ENCODE measurements around the gene FAM117B.

DNA sequence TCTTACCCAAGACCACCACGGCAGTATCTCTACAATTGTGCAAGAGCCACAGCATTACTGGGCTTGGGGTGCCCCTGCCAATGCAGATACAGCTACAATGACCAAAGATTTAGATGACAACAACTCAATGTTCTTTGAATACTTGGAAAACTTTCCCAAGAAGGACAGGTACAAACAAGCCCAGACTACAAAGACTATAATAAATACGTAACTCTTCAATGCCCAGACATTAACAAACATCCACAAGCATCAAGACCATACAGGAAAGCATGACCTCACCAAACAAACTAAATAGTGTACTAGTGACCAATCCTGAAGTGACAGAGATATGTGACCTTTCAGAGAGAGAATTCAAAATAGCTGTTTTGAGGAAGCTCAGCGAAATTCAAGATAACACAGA is 174.0 kb downstream of the FAM117B start:
- TF ChIP-seq CBX3 (IDR thresholded peaks at IDR 0.05; ENCODE audit: low read depth): no peak
- TF ChIP-seq POLR2AphosphoS5 (IDR thresholded peaks at IDR 0.05; ENCODE audit: low read depth, low read length): no peak
- TF ChIP-seq, protein P1, sequence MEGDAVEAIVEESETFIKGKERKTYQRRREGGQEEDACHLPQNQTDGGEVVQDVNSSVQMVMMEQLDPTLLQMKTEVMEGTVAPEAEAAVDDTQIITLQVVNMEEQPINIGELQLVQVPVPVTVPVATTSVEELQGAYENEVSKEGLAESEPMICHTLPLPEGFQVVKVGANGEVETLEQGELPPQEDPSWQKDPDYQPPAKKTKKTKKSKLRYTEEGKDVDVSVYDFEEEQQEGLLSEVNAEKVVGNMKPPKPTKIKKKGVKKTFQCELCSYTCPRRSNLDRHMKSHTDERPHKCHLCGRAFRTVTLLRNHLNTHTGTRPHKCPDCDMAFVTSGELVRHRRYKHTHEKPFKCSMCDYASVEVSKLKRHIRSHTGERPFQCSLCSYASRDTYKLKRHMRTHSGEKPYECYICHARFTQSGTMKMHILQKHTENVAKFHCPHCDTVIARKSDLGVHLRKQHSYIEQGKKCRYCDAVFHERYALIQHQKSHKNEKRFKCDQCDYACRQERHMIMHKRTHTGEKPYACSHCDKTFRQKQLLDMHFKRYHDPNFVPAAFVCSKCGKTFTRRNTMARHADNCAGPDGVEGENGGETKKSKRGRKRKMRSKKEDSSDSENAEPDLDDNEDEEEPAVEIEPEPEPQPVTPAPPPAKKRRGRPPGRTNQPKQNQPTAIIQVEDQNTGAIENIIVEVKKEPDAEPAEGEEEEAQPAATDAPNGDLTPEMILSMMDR (IDR thresholded peaks at IDR 0.05 in 2 of 3, conservative IDR thresholded peaks at IDR 0.05 in 1 of 3; ENCODE audit: borderline replicate concordance in 1 of 3, insufficient read depth in 1 of 3, low read depth in 2 of 3, low read length in 2 of 3): no peak
- TF ChIP-seq RAD21 (IDR thresholded peaks at IDR 0.05; ENCODE audit: low read depth): no peak
- TF ChIP-seq POLR2A (IDR thresholded peaks at IDR 0.05; ENCODE audit: borderline replicate concordance, extremely low read depth, insufficient read depth, insufficient read length): no peak
- no peak for TF ChIP-seq SP1 (IDR thresholded peaks at IDR 0.05; ENCODE audit: low read depth)
- TF ChIP-seq, protein P2, sequence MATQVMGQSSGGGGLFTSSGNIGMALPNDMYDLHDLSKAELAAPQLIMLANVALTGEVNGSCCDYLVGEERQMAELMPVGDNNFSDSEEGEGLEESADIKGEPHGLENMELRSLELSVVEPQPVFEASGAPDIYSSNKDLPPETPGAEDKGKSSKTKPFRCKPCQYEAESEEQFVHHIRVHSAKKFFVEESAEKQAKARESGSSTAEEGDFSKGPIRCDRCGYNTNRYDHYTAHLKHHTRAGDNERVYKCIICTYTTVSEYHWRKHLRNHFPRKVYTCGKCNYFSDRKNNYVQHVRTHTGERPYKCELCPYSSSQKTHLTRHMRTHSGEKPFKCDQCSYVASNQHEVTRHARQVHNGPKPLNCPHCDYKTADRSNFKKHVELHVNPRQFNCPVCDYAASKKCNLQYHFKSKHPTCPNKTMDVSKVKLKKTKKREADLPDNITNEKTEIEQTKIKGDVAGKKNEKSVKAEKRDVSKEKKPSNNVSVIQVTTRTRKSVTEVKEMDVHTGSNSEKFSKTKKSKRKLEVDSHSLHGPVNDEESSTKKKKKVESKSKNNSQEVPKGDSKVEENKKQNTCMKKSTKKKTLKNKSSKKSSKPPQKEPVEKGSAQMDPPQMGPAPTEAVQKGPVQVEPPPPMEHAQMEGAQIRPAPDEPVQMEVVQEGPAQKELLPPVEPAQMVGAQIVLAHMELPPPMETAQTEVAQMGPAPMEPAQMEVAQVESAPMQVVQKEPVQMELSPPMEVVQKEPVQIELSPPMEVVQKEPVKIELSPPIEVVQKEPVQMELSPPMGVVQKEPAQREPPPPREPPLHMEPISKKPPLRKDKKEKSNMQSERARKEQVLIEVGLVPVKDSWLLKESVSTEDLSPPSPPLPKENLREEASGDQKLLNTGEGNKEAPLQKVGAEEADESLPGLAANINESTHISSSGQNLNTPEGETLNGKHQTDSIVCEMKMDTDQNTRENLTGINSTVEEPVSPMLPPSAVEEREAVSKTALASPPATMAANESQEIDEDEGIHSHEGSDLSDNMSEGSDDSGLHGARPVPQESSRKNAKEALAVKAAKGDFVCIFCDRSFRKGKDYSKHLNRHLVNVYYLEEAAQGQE (IDR thresholded peaks at IDR 0.05; ENCODE audit: low read depth): no peak
- TF ChIP-seq TCF7L2 (IDR thresholded peaks at IDR 0.05; ENCODE audit: borderline replicate concordance, extremely low read depth, insufficient read depth, insufficient read length): no peak
- TF ChIP-seq, protein P3, sequence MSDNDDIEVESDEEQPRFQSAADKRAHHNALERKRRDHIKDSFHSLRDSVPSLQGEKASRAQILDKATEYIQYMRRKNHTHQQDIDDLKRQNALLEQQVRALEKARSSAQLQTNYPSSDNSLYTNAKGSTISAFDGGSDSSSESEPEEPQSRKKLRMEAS (IDR thresholded peaks at IDR 0.05): no peak
- no peak for TF ChIP-seq EZH2 (IDR thresholded peaks at IDR 0.05)
- TF ChIP-seq EZH2phosphoT487 (IDR thresholded peaks at IDR 0.05; ENCODE audit: borderline replicate concordance): no peak
- TF ChIP-seq SIN3A (IDR thresholded peaks at IDR 0.05; ENCODE audit: low read depth): no peak
